Neural progenitor cell (in vitro differentiated cells): ENCODE data around the gene LRRC59.

Experiments used
- EZH2 ChIP-seq: fragments of 200-600 bp; sonication (generic); IDR thresholded peaks from 2 replicates; pipeline ENCODE4 v1.6.1; 2017; ENCODE audit warnings: antibody characterized with exemption, mild to moderate bottlenecking, moderate library complexity
- TF ChIP-seq, protein P1 (sequence below): fragments of 200-600 bp; sonication (generic); IDR thresholded peaks from 2 replicates; pipeline ENCODE4 v1.5.1; 2017; ENCODE audit warnings: antibody characterized with exemption, mild to moderate bottlenecking

DNA sequence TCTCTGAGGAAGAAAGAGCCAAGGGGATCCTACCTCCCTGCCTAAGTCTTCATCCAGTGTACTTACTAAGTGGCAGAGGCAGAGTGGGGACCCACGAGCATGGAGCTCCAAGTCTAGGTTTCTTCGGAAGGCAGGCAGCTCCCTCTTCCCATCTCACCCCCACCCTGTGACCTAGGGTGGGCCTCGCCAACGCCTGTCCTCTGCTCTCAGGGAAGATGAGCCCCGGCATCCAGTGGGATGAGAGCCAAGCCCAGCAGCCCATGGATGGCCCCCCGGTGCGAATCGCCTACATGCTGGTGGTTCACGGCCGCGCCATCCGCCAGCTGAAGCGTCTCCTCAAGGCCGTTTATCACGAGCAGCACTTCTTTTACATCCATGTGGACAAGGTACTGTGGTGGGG lies 43.1 kb downstream of the LRRC59 start:
- no peak for TF ChIP-seq EZH2
- TF ChIP-seq, protein P1, sequence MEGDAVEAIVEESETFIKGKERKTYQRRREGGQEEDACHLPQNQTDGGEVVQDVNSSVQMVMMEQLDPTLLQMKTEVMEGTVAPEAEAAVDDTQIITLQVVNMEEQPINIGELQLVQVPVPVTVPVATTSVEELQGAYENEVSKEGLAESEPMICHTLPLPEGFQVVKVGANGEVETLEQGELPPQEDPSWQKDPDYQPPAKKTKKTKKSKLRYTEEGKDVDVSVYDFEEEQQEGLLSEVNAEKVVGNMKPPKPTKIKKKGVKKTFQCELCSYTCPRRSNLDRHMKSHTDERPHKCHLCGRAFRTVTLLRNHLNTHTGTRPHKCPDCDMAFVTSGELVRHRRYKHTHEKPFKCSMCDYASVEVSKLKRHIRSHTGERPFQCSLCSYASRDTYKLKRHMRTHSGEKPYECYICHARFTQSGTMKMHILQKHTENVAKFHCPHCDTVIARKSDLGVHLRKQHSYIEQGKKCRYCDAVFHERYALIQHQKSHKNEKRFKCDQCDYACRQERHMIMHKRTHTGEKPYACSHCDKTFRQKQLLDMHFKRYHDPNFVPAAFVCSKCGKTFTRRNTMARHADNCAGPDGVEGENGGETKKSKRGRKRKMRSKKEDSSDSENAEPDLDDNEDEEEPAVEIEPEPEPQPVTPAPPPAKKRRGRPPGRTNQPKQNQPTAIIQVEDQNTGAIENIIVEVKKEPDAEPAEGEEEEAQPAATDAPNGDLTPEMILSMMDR, result no peak
